Thyroid gland (tissue), 4 donors: ENCODE results near the gene PRKCE. TPM values are rescaled to one million over a fixed set of nuclear protein-coding genes. Genes with fewer than 3 reads are reported as not detected.

Experiments
- DNase-seq, 2 donors: peaks; one replicate each; pipeline ENCODE4 v3.0.0-alpha.2; 2019
- H3K27ac ChIP-seq, 3 donors: fragments of 200-600 bp; sonication (generic); 1 replicate in 2 of 3; 2 replicates in 1 of 3; pipeline ENCODE4 v1.5.1; 2016 to 2019; ENCODE audit warnings: mild to moderate bottlenecking in 1 of 3, moderate library complexity in 1 of 3
- H3K27me3 ChIP-seq: fragments of 200-600 bp; sonication (generic); one replicate; pipeline ENCODE4 v1.5.1; 2019
- H3K36me3 ChIP-seq, 2 donors: fragments of 200-600 bp; sonication (generic); one replicate each; pipeline ENCODE4 v1.5.1; 2016 to 2019
- H3K4me1 ChIP-seq, 2 donors: fragments of 200-600 bp; sonication (generic); one replicate each; pipeline ENCODE4 v1.5.1; 2017 to 2019
- H3K4me3 ChIP-seq, 3 donors: fragments of 200-600 bp; sonication (generic); replicated peaks in 1 of 3; 1 replicate in 2 of 3; 2 replicates in 1 of 3; pipeline ENCODE4 v1.5.1; 2016; ENCODE audit warnings: mild to moderate bottlenecking in 1 of 3
- H3K9me3 ChIP-seq: fragments of 200-600 bp; sonication (generic); one replicate; pipeline ENCODE4 v1.5.1; 2017
- CTCF ChIP-seq, 6 experiments: fragments of 200-600 bp in 3 of 6; fragments of 450-650 bp in 3 of 6; sonication (generic) in 3 of 6; IDR thresholded peaks; one replicate each; pipeline ENCODE4 v1.5.1; 2016 to 2019; ENCODE audit warnings: antibody characterized with exemption in 6 of 6, mild to moderate bottlenecking in 2 of 6, inconsistent platforms in 1 of 6, moderate library complexity in 1 of 6
- POLR2A ChIP-seq, 2 donors: fragments of 450-650 bp; IDR thresholded peaks; one replicate each; pipeline ENCODE4 v1.6.1; 2017; ENCODE audit warnings: antibody characterized with exemption in 2 of 2, mild to moderate bottlenecking in 2 of 2, moderate library complexity in 1 of 2
- WGBS, 2 donors: methylation state at CpG; one replicate each; pipeline ENCODE4 v1.1.5; 2017; 5-methylcytosine and 5-hydroxymethylcytosine counted together
- intact Hi-C: fragments of 100-400 bp; cut with DNase I; formaldehyde crosslinking; loops from one replicate; pipeline ENCODE4 v1.15.1; 2023
- total RNA-seq, 4 donors: library from RNA; depleted of rRNA; stranded (reverse); fragments of >200 nt; gene quantifications; one replicate each; pipeline ENCODE4 v1.2.3, GENCODE V29; 2016

The PRKCE gene
- total RNA-seq, 4 donors from 2014 or later: 8.4 to 35.3 (median 15.2) TPM

GRCh38 chr2:46006473-46007025, 355.1 kb downstream of the PRKCE start:
- Histone ChIP-seq H3K4me1 (peaks cover 27 to 31% of the 10 kb centered on the region in 2 donors), H3K27ac (peak overlapping the region in 1 of 3 donors; percentile 70), H3K4me3 (no peak overlapping the region), H3K27me3 (no peaks in the 10 kb centered on the region), H3K36me3 (no peaks in the 10 kb centered on the region), H3K9me3 (no peaks in the 10 kb centered on the region)
- intact Hi-C loops: no loop called here
- 80 to 95% methylated on average over 7 of the region's 7 CpGs for WGBS, 2 donors
- no peak for DNase-seq
- TF ChIP-seq POLR2A (IDR thresholded peaks at IDR 0.05): no peak
- TF ChIP-seq CTCF (IDR thresholded peaks at IDR 0.05): no peak

DNA sequence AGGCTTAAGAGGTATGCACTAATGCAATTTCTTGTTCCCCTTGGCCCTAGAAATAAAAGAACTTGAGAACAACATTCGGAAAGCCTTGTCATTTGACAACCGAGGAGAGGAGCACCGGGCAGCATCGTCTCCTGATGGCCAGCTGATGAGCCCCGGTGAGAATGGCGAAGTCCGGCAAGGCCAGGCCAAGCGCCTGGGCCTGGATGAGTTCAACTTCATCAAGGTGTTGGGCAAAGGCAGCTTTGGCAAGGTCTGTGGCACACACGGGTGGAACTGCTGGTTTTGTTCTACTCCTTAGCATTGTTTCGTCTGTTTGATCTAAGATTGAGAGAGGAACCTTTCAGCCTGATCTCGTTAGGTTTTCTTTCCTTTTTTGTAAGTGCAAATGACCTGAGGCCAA, 355.9 kb downstream of the PRKCE start:
- Histone ChIP-seq H3K27me3 (no peaks in the 10 kb centered on the region), H3K4me3 (no peak overlapping the region), H3K4me1 (peaks cover 18 to 22% of the 10 kb centered on the region in 2 donors), H3K9me3 (no peaks in the 10 kb centered on the region), H3K27ac (peak overlapping the region in 2 of 3 donors; percentile 54 to 70), H3K36me3 (no peaks in the 10 kb centered on the region)
- WGBS, 2 donors: 91 to 93% methylated on average over 11 of the region's 11 CpGs
- no peak for DNase-seq
- no peak for TF ChIP-seq CTCF (IDR thresholded peaks at IDR 0.05)
- no peak for TF ChIP-seq POLR2A (IDR thresholded peaks at IDR 0.05)
- intact Hi-C loops: no loop called here

- Histone ChIP-seq H3K27me3 (no peaks in the 10 kb centered on the region), H3K9me3 (no peaks in the 10 kb centered on the region), H3K36me3 (no peaks in the 10 kb centered on the region), H3K4me3 (no peak overlapping the region), H3K27ac (peak overlapping the region in 2 of 3 donors; percentile 54 to 70), H3K4me1 (peaks cover 9 to 14% of the 10 kb centered on the region in 2 donors)
- TF ChIP-seq CTCF (IDR thresholded peaks at IDR 0.05) (no peak), POLR2A (IDR thresholded peaks at IDR 0.05) (no peak)
- intact Hi-C loops: no loop called here
- 68 to 85% methylated on average over 5 of the region's 5 CpGs for WGBS, 2 donors
- DNase-seq: no peak
Measured at GRCh38 chr2:46008091-46008870, 356.8 kb downstream of the PRKCE start.

GRCh38 chr2:46009315-46009714, 357.8 kb downstream of the PRKCE start:
- no peak for DNase-seq
- whole genome bisulfite sequencing, 2 donors: 93 to 95% methylated on average over 2 of the region's 2 CpGs
- Histone ChIP-seq H3K4me1 (peaks cover 8 to 14% of the 10 kb centered on the region in 2 donors), H3K27me3 (no peaks in the 10 kb centered on the region), H3K9me3 (no peaks in the 10 kb centered on the region), H3K27ac (peak overlapping the region in 1 of 3 donors; percentile 37), H3K4me3 (no peak overlapping the region), H3K36me3 (no peaks in the 10 kb centered on the region)
- intact Hi-C loops: no loop called here
- TF ChIP-seq POLR2A (IDR thresholded peaks at IDR 0.05): no peak
- no peak for TF ChIP-seq CTCF (IDR thresholded peaks at IDR 0.05)

- H3K4me1 ChIP-seq: peaks cover 8 to 16% of the 10 kb centered on the region in 2 donors
- 66 to 69% methylated on average over 2 of the region's 2 CpGs for WGBS, 2 donors
- no peaks in the 10 kb centered on the region for H3K27me3 ChIP-seq
- H3K36me3 ChIP-seq: no peaks in the 10 kb centered on the region
- intact Hi-C loops: loop anchor here (10.0 kb wide), 1 partner anchor 355 kb away; no protein-coding TSS in a partner anchor
- no peak overlapping the region for H3K27ac ChIP-seq
- H3K9me3 ChIP-seq: no peaks in the 10 kb centered on the region
- no peak overlapping the region for H3K4me3 ChIP-seq
- DNase-seq: no peak
- no peak for TF ChIP-seq POLR2A (IDR thresholded peaks at IDR 0.05)
- TF ChIP-seq CTCF (IDR thresholded peaks at IDR 0.05): no peak
Measured at GRCh38 chr2:46009772-46010171, 358.3 kb downstream of the PRKCE start.
